Neural progenitor cell (in vitro differentiated cells): ENCODE results near the gene ACTL10. TPM values are rescaled to one million over a fixed set of nuclear protein-coding genes. Genes with fewer than 3 reads are reported as not detected.
A peak's percentile ranks its signal among the peaks of the same experiment; 100 is the strongest.

ENCODE experiments used
- DNase-seq: peaks from one replicate; pipeline ENCODE4 v3.0.0-alpha.2; 2016; ENCODE audit warnings: low spot score
- H2AFZ ChIP-seq: fragments of 200-600 bp; sonication (generic); replicated peaks from 2 replicates; pipeline ENCODE4 v1.6.1; 2016; ENCODE audit warnings: antibody characterized with exemption
- H3F3A ChIP-seq: fragments of 200-600 bp; sonication (generic); 2 replicates; pipeline ENCODE4 v1.6.1; 2016; ENCODE audit warnings: antibody characterized with exemption, low read depth
- H3K27ac ChIP-seq: fragments of 200-600 bp; sonication (generic); 2 replicates; pipeline ENCODE4 v1.5.1; 2016; ENCODE audit warnings: mild to moderate bottlenecking
- H3K27me3 ChIP-seq: fragments of 200-600 bp; sonication (generic); 2 replicates; pipeline ENCODE4 v1.6.1; 2016; ENCODE audit warnings: mild to moderate bottlenecking, moderate library complexity
- H3K36me3 ChIP-seq: fragments of 200-600 bp; sonication (generic); 2 replicates; pipeline ENCODE4 v1.5.1; 2016
- H3K4me1 ChIP-seq: fragments of 200-600 bp; sonication (generic); 2 replicates; pipeline ENCODE4 v1.6.1; 2016; ENCODE audit warnings: mixed run types
- H3K4me2 ChIP-seq: fragments of 200-600 bp; sonication (generic); 2 replicates; pipeline ENCODE4 v1.6.1; 2016
- H3K4me3 ChIP-seq: fragments of 200-600 bp; sonication (generic); 2 replicates; pipeline ENCODE4 v1.5.1; 2016
- H3K79me2 ChIP-seq: fragments of 200-600 bp; sonication (generic); 2 replicates; pipeline ENCODE4 v1.6.1; 2016; ENCODE audit warnings: low read depth
- H3K9ac ChIP-seq: fragments of 200-600 bp; sonication (generic); 2 replicates; pipeline ENCODE4 v1.6.1; 2016
- H3K9me3 ChIP-seq: fragments of 200-600 bp; sonication (generic); 2 replicates; pipeline ENCODE4 v1.5.1; 2016; ENCODE audit warnings: low read depth
- H4K20me1 ChIP-seq: fragments of 200-600 bp; sonication (generic); 2 replicates; pipeline ENCODE4 v1.6.1; 2016; ENCODE audit warnings: low read depth
- H3K27ac Mint-ChIP-seq: 3 replicates; pipeline ENCODE4 v1.8.0; 2021; ENCODE audit warnings: mixed read lengths
- H3K27me3 Mint-ChIP-seq: 2 replicates; pipeline ENCODE4 v1.8.0; 2022; ENCODE audit warnings: low read depth, mild to moderate bottlenecking, inconsistent platforms, moderate library complexity, mixed read lengths; ENCODE audit not compliant: insufficient read depth
- H3K36me3 Mint-ChIP-seq: 3 replicates; pipeline ENCODE4 v1.8.0; 2021; ENCODE audit warnings: mixed read lengths
- H3K4me1 Mint-ChIP-seq: 3 replicates; pipeline ENCODE4 v1.8.0; 2021; ENCODE audit warnings: mixed read lengths
- H3K4me3 Mint-ChIP-seq: 3 replicates; pipeline ENCODE4 v1.8.0; 2021; ENCODE audit warnings: mild to moderate bottlenecking, moderate library complexity, mixed read lengths
- H3K9me3 Mint-ChIP-seq: 3 replicates; pipeline ENCODE4 v1.8.0; 2020; ENCODE audit warnings: mixed read lengths
- EZH2 ChIP-seq: fragments of 200-600 bp; sonication (generic); IDR thresholded peaks from 2 replicates; pipeline ENCODE4 v1.6.1; 2017; ENCODE audit warnings: antibody characterized with exemption, mild to moderate bottlenecking, moderate library complexity
- EZH2phosphoT487 ChIP-seq: fragments of 200-600 bp; sonication (generic); IDR thresholded peaks from 2 replicates; pipeline ENCODE4 v1.6.1; 2017; ENCODE audit warnings: antibody characterized with exemption
- total RNA-seq: library from RNA; depleted of rRNA; stranded (reverse); fragments of >200 nt; gene quantifications from 2 replicates; pipeline ENCODE4 v1.2.3, GENCODE V29; 2015; ENCODE audit warnings: low replicate concordance
- TF ChIP-seq, protein P1 (sequence below): fragments of 200-600 bp; sonication (generic); IDR thresholded peaks from 2 replicates; pipeline ENCODE4 v1.5.1; 2017; ENCODE audit warnings: antibody characterized with exemption, mild to moderate bottlenecking

The ACTL10 gene
- total RNA-seq, 1 donor from 2014 or later = not detected

GRCh38 chr20:33689493-33689892 lies 22.8 kb downstream of the ACTL10 start:
- H4K20me1 ChIP-seq = peaks cover 12% of the 10 kb centered on the region
- TF ChIP-seq EZH2 = no peak
- no peak for TF ChIP-seq EZH2phosphoT487
- TF ChIP-seq, protein P1, sequence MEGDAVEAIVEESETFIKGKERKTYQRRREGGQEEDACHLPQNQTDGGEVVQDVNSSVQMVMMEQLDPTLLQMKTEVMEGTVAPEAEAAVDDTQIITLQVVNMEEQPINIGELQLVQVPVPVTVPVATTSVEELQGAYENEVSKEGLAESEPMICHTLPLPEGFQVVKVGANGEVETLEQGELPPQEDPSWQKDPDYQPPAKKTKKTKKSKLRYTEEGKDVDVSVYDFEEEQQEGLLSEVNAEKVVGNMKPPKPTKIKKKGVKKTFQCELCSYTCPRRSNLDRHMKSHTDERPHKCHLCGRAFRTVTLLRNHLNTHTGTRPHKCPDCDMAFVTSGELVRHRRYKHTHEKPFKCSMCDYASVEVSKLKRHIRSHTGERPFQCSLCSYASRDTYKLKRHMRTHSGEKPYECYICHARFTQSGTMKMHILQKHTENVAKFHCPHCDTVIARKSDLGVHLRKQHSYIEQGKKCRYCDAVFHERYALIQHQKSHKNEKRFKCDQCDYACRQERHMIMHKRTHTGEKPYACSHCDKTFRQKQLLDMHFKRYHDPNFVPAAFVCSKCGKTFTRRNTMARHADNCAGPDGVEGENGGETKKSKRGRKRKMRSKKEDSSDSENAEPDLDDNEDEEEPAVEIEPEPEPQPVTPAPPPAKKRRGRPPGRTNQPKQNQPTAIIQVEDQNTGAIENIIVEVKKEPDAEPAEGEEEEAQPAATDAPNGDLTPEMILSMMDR = no peak
- peaks cover 31% of the 10 kb centered on the region for H3K4me1 ChIP-seq
- H3K27me3 Mint-ChIP-seq = peaks cover 6% of the 10 kb centered on the region
- no peaks in the 10 kb centered on the region for H3K36me3 Mint-ChIP-seq
- H3K4me3 Mint-ChIP-seq = no peak overlapping the region
- no peak overlapping the region for H3K27ac Mint-ChIP-seq
- H3K9me3 ChIP-seq = no peaks in the 10 kb centered on the region
- peaks cover 36% of the 10 kb centered on the region for H3F3A ChIP-seq
- no peaks in the 10 kb centered on the region for H3K9me3 Mint-ChIP-seq
- H3K27me3 ChIP-seq = no peaks in the 10 kb centered on the region
- peaks cover 38% of the 10 kb centered on the region for H3K4me1 Mint-ChIP-seq
- no peak overlapping the region for H3K9ac ChIP-seq
- H3K4me3 ChIP-seq = no peak overlapping the region
- H3K36me3 ChIP-seq = no peaks in the 10 kb centered on the region
- H3K27ac ChIP-seq = no peak overlapping the region
- no peak overlapping the region for H2AFZ ChIP-seq
- H3K79me2 ChIP-seq = peaks cover 12% of the 10 kb centered on the region
- no peak overlapping the region for H3K4me2 ChIP-seq
- DNase-seq = no peak

- no peak overlapping the region for H3K4me3 Mint-ChIP-seq
- Histone ChIP-seq H3K4me2 (no peak overlapping the region), H3K4me1 (peaks cover 29% of the 10 kb centered on the region), H3K79me2 (peaks cover 7% of the 10 kb centered on the region), H3K4me3 (no peak overlapping the region), H4K20me1 (peaks cover 7% of the 10 kb centered on the region), H2AFZ (no peak overlapping the region), H3K9me3 (no peaks in the 10 kb centered on the region), H3K27me3 (no peaks in the 10 kb centered on the region), H3K27ac (no peak overlapping the region), H3K36me3 (no peaks in the 10 kb centered on the region), H3K9ac (no peak overlapping the region), H3F3A (peaks cover 35% of the 10 kb centered on the region)
- H3K9me3 Mint-ChIP-seq = no peaks in the 10 kb centered on the region
- H3K27me3 Mint-ChIP-seq = peaks cover 6% of the 10 kb centered on the region
- TF ChIP-seq EZH2 (no peak), EZH2phosphoT487 (no peak)
- TF ChIP-seq, protein P1 = no peak
- no peaks in the 10 kb centered on the region for H3K36me3 Mint-ChIP-seq
- peaks cover 37% of the 10 kb centered on the region for H3K4me1 Mint-ChIP-seq
- peak overlapping the region; percentile 82 for H3K27ac Mint-ChIP-seq
- DNase-seq = no peak
Measured at GRCh38 chr20:33689973-33690372, 23.2 kb downstream of the ACTL10 start.

GRCh38 chr20:33693289-33693688 lies 26.5 kb downstream of the ACTL10 start:
- H3K4me1 ChIP-seq = peaks cover 19% of the 10 kb centered on the region
- H3K27me3 Mint-ChIP-seq = peaks cover 6% of the 10 kb centered on the region

More at GRCh38 chr20:33693289-33693688, 26.5 kb downstream of the ACTL10 start:
- Histone ChIP-seq H3K4me2 (peak overlapping the region; percentile 45), H3K27me3 (no peaks in the 10 kb centered on the region), H4K20me1 (no peaks in the 10 kb centered on the region), H3K79me2 (no peaks in the 10 kb centered on the region), H2AFZ (no peak overlapping the region), H3K9me3 (no peaks in the 10 kb centered on the region), H3K36me3 (no peaks in the 10 kb centered on the region), H3F3A (peaks cover 21% of the 10 kb centered on the region), H3K27ac (no peak overlapping the region), H3K4me3 (no peak overlapping the region), H3K9ac (no peak overlapping the region)
- H3K36me3 Mint-ChIP-seq = peaks cover under 1% of the 10 kb centered on the region
- DNase-seq = no peak
- peaks cover 9% of the 10 kb centered on the region for H3K9me3 Mint-ChIP-seq
- no peak overlapping the region for H3K4me3 Mint-ChIP-seq
- H3K4me1 Mint-ChIP-seq = peaks cover 31% of the 10 kb centered on the region
- TF ChIP-seq EZH2phosphoT487 (no peak), EZH2 (no peak)
- TF ChIP-seq, protein P1 = no peak
- peak overlapping the region; percentile 76 for H3K27ac Mint-ChIP-seq
